Measurements from ENCODE around the gene RPA3.

DNA sequence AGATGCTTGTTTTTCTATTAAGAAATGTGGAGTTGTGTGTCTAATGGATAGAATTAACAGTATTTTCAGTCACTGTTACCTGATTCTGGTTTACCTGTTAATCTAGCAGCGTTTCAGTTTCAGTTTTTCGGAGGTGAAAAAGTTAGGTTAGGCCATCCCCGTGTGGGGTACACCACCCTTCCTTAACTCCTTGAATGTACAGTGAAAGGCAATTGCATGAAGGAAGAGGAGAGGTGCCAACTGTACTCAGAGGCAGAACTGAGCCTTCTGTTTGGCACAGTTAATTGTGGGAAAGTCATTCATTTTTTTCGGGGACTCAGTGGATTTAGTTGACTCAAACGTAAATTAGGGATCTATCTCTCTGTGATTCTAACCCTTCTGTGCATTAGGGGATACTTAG, 35.5 kb downstream of the RPA3 start:
- TF ChIP-seq, protein P1, sequence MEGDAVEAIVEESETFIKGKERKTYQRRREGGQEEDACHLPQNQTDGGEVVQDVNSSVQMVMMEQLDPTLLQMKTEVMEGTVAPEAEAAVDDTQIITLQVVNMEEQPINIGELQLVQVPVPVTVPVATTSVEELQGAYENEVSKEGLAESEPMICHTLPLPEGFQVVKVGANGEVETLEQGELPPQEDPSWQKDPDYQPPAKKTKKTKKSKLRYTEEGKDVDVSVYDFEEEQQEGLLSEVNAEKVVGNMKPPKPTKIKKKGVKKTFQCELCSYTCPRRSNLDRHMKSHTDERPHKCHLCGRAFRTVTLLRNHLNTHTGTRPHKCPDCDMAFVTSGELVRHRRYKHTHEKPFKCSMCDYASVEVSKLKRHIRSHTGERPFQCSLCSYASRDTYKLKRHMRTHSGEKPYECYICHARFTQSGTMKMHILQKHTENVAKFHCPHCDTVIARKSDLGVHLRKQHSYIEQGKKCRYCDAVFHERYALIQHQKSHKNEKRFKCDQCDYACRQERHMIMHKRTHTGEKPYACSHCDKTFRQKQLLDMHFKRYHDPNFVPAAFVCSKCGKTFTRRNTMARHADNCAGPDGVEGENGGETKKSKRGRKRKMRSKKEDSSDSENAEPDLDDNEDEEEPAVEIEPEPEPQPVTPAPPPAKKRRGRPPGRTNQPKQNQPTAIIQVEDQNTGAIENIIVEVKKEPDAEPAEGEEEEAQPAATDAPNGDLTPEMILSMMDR (IDR thresholded peaks at IDR 0.05) = no peak
- no peak for TF ChIP-seq POLR2AphosphoS5 (IDR thresholded peaks at IDR 0.05)
- no peak for TF ChIP-seq EP300 (IDR thresholded peaks at IDR 0.05)

Data from stomach (tissue), 4 donors.